B cell (primary cell): ENCODE results near the gene MFAP3L.

Experiments used
- EZH2 ChIP-seq: IDR thresholded peaks from 2 replicates; pipeline ENCODE4 v1.6.1; 2012; ENCODE audit warnings: borderline replicate concordance, low read depth, mild to moderate bottlenecking, moderate library complexity, low read length; ENCODE audit not compliant: insufficient read depth, poor library complexity, severe bottlenecking
- TF ChIP-seq, protein P1 (sequence below): fragments of 200-600 bp; IDR thresholded peaks from one replicate; pipeline ENCODE4 v1.8.0; 2022; ENCODE audit warnings: antibody characterized with exemption, mild to moderate bottlenecking

DNA sequence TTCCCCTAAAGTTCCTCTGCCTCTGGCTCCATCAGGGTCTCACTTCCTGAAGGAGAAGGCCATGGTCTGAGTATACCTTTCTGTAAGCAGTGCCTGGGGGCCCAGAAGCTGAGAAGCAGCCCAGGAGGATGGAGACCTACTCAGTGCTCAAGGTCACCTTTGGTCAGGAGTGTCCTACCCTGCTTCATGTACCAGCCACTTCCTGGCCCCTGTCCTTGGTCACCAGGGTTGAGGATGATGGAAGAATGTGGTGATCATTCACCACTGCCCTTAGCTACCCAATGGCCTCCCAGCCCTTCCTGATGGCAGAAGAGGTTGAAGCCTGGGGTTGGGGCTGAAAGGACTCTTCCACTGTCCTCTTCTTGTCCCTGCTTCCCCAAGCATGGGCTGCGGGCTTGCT is 9.0 kb upstream of the MFAP3L start:
- TF ChIP-seq, protein P1, sequence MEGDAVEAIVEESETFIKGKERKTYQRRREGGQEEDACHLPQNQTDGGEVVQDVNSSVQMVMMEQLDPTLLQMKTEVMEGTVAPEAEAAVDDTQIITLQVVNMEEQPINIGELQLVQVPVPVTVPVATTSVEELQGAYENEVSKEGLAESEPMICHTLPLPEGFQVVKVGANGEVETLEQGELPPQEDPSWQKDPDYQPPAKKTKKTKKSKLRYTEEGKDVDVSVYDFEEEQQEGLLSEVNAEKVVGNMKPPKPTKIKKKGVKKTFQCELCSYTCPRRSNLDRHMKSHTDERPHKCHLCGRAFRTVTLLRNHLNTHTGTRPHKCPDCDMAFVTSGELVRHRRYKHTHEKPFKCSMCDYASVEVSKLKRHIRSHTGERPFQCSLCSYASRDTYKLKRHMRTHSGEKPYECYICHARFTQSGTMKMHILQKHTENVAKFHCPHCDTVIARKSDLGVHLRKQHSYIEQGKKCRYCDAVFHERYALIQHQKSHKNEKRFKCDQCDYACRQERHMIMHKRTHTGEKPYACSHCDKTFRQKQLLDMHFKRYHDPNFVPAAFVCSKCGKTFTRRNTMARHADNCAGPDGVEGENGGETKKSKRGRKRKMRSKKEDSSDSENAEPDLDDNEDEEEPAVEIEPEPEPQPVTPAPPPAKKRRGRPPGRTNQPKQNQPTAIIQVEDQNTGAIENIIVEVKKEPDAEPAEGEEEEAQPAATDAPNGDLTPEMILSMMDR = no peak
- TF ChIP-seq EZH2 = no peak
